ENCODE results near the gene ANAPC15.
A peak's percentile ranks its signal among the peaks of the same experiment; 100 is the strongest.
"Not testable (repeated sequence)": the region's sequence is repeated elsewhere in the genome, so short reads cannot be mapped to it uniquely, and the experiment has no call there.

The ANAPC15 gene

GRCh38 chr11:72112143-72112977, at the start of gene ANAPC15:
Gene ANAPC15, minus strand, starts transcription at chr11:72112695. Its CDS starts 1,419 bp downstream, at chr11:72111276.
- DNase-seq (ENCODE audit: extremely low read depth in 1 of 2, low read depth in 1 of 2): peak; percentile 90 to 100

DNA sequence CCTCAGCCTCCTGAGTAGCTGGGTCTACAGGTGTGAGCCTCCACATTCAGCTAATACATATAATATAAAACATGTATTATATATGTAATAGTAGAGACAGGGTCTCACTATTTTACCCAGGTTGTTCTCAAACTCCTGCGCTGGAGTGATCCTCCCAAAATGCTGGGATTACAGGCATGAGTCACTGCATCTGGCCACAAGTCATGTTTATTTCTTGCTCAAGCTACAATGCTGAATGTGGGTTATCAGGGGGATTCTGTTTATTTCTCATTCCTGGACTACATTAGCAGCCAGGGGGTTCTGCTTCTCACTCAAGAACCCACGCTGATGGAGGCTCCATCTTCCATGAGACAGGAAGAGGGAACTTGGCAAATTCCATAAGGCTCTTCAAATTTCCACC, 47.8 kb upstream of the ANAPC15 start:
- no peak for DNase-seq (ENCODE audit: extremely low read depth in 1 of 2, low read depth in 1 of 2)

DNA sequence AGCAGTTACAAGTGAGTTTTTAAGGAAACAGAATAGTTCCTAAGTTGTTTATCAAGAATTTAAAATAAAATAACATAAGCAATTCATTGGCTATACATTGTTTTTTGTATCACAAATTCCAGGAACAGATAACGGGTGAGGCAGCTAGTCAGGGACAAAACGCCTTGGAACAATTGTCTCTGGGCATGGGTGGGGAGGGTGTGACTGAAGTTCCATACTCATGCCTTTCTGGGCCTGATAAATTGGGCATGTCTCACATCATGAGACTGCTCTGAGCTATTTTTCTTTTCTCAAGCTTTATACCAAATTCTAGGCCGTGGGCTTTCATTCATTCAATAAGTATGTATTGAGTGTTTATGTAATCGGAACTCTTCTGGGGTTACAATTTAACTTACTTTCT, 44.6 kb upstream of the ANAPC15 start:
- DNase-seq (ENCODE audit: extremely low read depth in 1 of 2, low read depth in 1 of 2): no peak

DNA sequence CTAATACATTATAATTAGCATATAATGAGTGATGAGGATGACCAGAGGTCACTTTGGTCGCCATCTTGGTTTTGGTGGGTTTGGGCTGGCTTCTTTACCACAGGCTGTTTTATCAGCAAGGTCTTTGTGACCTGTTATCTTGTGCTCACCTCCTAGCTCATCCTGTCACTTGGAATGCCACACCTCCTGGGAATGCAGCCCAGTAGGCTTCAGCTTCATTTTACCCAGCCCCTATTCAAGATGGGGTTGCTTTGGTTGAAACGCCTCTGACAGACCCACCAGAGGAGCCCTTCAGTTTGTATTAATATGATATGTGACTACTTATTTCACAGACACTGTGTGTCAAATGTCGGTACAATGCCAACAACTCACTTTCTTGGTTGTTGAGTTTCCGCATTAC, 43.3 kb upstream of the ANAPC15 start:
- no peak for DNase-seq (ENCODE audit: extremely low read depth in 1 of 2, low read depth in 1 of 2)

DNA sequence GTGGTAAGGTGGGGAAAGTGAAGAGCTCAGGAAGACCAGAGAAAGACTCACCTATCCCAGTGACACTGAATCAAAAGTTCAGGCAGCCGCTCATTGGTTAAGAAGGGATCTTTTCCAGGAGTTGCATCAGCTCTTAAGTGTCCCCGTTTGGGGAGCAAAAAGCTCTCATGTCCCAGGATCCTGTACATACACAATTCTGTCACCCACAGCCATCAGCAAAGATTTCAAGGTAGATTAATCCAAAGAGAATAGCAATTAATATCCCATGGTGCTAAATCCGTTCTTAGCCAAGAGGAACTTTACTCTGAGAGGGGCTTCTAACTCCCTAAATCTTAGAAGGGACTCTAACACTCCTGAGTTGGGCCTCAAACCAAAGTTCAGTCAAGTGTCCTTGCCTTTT, 42.3 kb upstream of the ANAPC15 start:
- DNase-seq (ENCODE audit: extremely low read depth in 1 of 2, low read depth in 1 of 2): no peak

GRCh38 chr11:72153874-72154273, 41.4 kb upstream of the ANAPC15 start:
- not testable (repeated sequence) for DNase-seq (ENCODE audit: extremely low read depth in 1 of 2, low read depth in 1 of 2)

- DNase-seq (ENCODE audit: extremely low read depth in 1 of 2, low read depth in 1 of 2): no peak
Observed at GRCh38 chr11:72150882-72151281, 38.4 kb upstream of the ANAPC15 start.

- DNase-seq (ENCODE audit: extremely low read depth in 1 of 2, low read depth in 1 of 2): no peak
Observed at GRCh38 chr11:72146625-72147024, 34.1 kb upstream of the ANAPC15 start.

DNA sequence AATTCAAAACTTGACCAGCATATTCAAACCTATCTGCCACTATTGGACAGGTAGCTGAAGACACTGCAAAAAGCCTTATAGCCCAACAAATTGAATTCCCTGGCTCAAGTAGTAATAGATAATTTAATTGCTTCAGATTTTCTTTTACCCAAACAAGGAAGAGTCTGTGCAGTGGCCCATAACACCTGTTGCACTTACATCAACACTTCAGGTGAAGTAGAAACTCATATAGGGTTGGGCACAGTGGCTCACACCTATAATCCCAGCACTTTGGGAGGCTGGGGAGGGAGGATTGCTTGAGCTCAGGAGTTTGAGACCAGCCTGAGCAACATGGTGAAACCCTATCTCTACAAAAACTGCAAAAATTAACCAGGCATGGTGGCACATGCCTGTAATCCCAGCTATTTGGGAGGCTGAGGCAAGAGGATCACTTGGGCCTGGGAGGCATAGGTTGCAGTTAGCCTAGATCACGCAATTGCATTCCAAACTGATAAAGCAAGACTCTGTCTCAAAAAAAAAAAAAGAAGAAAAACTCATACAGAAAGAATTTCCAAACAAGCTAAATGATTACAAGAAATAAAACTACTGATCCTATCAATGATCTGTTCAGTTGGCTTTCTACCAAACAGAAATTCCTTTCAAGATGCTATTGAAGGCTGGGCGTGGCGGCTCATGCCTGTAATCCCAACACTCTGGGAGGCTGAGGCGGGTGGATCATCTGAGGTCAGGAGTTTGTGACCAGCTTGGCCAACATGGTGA, 32.5 kb upstream of the ANAPC15 start:
- DNase-seq (ENCODE audit: extremely low read depth in 1 of 2, low read depth in 1 of 2): no peak

- not testable (repeated sequence) for DNase-seq (ENCODE audit: extremely low read depth in 1 of 2, low read depth in 1 of 2)
Observed at GRCh38 chr11:72142543-72142942, 30.0 kb upstream of the ANAPC15 start.

- not testable (repeated sequence) for DNase-seq (ENCODE audit: extremely low read depth in 1 of 2, low read depth in 1 of 2)
Observed at GRCh38 chr11:72142086-72142485, 29.6 kb upstream of the ANAPC15 start.

- DNase-seq (ENCODE audit: extremely low read depth in 1 of 2, low read depth in 1 of 2): peak; percentile 7 to 48
Observed at GRCh38 chr11:72141066-72141465, 28.6 kb upstream of the ANAPC15 start.

DNA sequence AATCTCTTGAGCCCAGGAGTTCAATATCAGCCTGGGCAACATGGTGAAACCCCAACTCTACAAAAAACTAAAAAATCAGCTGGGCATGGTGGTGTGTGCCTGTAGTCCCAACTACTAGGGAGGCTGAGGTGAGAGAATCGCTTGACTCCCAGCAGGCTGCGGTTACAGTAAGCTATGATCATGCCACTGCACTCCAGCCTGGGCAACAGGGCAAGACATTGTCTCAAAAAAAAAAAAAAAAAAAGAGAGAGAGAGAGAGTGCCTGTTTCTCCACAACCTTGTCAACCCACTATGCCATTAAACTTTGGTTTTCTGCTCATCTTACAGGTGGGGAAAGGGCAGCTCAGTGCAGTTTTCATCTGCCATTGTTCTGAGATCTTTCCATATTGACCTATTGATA, 28.2 kb upstream of the ANAPC15 start:
- no peak for DNase-seq (ENCODE audit: extremely low read depth in 1 of 2, low read depth in 1 of 2)

DNA sequence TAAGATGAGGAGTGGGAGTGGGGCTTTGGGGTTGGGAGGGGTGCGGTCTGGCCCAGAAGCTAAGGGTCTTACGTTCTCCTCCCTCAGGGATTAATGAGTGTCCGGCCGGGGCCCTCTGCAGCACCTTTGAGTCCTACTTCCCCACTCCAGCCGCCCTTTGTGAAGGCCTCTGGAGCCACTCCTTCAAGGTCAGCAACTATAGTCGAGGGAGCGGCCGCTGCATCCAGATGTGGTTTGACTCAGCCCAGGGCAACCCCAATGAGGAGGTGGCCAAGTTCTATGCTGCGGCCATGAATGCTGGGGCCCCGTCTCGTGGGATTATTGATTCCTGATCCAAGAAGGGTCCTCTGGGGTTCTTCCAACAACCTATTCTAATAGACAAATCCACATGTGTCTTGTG, 27.0 kb upstream of the ANAPC15 start:
- DNase-seq (ENCODE audit: extremely low read depth in 1 of 2, low read depth in 1 of 2): no peak

- no peak for DNase-seq (ENCODE audit: extremely low read depth in 1 of 2, low read depth in 1 of 2)
Observed at GRCh38 chr11:72138821-72139390, 26.4 kb upstream of the ANAPC15 start.

DNA sequence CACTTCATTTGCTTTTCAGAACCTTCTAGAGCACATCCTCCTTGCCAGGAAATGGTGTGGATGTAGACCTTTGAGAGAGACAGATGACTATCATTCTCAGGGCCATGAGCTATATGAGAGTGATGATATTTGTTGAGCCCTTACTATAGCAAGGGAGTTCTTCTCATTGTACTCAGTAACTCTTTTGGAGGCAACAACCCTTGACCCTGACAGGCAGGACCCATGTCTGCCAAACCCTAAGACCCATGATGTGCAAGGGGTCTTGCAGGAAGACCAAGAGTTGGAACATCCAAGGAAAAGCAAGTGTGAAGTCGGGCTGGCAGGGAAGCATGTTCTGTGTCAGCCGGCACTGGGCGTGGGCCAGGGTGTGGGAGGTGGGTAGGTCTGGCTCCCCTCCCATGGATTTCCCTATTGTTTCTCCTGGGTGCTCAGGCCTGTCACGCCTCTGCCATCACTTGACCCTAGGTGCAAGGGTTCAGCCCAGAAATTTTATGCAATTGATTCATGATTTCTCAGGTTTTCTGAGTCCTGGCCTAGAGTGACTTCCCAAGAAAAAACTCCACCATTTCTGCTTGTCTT, 24.3 kb upstream of the ANAPC15 start:
- DNase-seq (ENCODE audit: extremely low read depth in 1 of 2, low read depth in 1 of 2): no peak

GRCh38 chr11:72135891-72136683, 23.6 kb upstream of the ANAPC15 start:
- DNase-seq (ENCODE audit: extremely low read depth in 1 of 2, low read depth in 1 of 2): no peak

- not testable (repeated sequence) for DNase-seq (ENCODE audit: extremely low read depth in 1 of 2, low read depth in 1 of 2)
Observed at GRCh38 chr11:72135473-72135872, 23.0 kb upstream of the ANAPC15 start, which contains the start of gene FOLR3. Gene FOLR3, plus strand, starts transcription at chr11:72135725. Its CDS starts 228 bp downstream, at chr11:72135953.

DNA sequence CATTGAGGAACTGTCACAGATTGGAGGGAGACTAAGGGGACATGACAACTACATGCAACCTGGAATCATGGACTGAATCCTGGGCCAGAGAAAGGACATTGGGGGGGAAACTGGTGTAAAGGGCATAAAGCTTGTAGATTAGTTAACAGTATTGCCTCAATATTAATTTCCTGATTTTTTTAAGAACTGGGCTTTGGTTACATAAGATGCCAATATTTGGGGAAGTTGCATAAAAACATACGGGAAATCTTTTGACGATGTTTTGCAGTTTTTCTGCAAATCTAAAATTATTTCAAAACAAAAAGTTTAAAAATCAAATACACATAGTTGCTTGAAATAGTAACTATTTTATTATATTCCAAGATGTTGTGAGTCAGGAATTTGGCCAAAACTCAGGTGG, 20.2 kb upstream of the ANAPC15 start:
- no peak for DNase-seq (ENCODE audit: extremely low read depth in 1 of 2, low read depth in 1 of 2)

DNA sequence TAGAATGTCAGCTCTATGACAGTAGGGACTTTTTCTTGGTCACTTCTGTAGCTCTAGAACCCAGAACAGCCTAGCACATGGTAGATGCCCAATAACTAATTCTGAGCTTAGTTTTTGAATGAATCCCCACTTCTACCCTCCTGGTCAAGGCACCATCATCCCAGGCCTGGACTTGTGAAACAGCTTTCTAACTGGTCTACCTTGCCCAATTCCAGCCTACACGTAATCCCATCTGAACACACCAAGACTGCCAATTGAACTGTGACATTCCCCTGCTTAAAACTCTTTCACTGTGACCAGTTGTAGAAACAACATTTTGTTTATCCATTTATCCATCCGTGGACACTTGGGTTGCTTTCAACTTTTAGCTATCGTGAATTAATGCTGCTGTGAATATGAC, 16.9 kb upstream of the ANAPC15 start:
- no peak for DNase-seq (ENCODE audit: extremely low read depth in 1 of 2, low read depth in 1 of 2)
